Stimulated activated naive B cell treated with anti-CD40 and anti-IgM and Interleukin-4, amounts not matched to agents 10 μg/mL and 1 μg/mL and 100 μg/mL, for 72 hours (primary cell): ENCODE measurements around the gene TEX35.

Experiments used
- ATAC-seq, 2 donors: fragments of 150-1000 bp; cut with Tn5 transposase; replicated peaks; 2 replicates each; pipeline ENCODE4 v1.10.0; 2021; ENCODE audit warnings: moderate library complexity in 1 of 2
- DNase-seq: peaks from one replicate; pipeline ENCODE4 v3.0.0; 2021
- H3K27ac Mint-ChIP-seq: one replicate; pipeline ENCODE4 v1.8.0; 2022; ENCODE audit warnings: mild to moderate bottlenecking, mixed read lengths
- H3K27me3 Mint-ChIP-seq, 2 donors: one replicate each; pipeline ENCODE4 v1.8.0; 2022; ENCODE audit warnings: mixed read lengths in 2 of 2
- H3K36me3 Mint-ChIP-seq, 2 donors: one replicate each; pipeline ENCODE4 v1.8.0; 2022; ENCODE audit warnings: mixed read lengths in 2 of 2, mild to moderate bottlenecking in 1 of 2
- H3K4me1 Mint-ChIP-seq, 2 donors: one replicate each; pipeline ENCODE4 v1.8.0; 2022; ENCODE audit warnings: mixed read lengths in 2 of 2, mild to moderate bottlenecking in 1 of 2
- H3K4me3 Mint-ChIP-seq, 2 donors: one replicate each; pipeline ENCODE4 v1.8.0; 2022; ENCODE audit warnings: mild to moderate bottlenecking in 2 of 2, mixed read lengths in 2 of 2, moderate library complexity in 1 of 2
- H3K9me3 Mint-ChIP-seq, 2 donors: one replicate each; pipeline ENCODE4 v1.8.0; 2022; ENCODE audit warnings: mixed read lengths in 2 of 2, mild to moderate bottlenecking in 1 of 2

Gene TEX35

GRCh38 chr1:178487070-178487615, 25.8 kb upstream of the TEX35 start:
- Mint-ChIP-seq H3K36me3 (no peaks in the 10 kb centered on the region), H3K27ac (peak overlapping the region; percentile 94), H3K4me1 (peaks cover 27 to 30% of the 10 kb centered on the region in 2 donors), H3K27me3 (peaks cover 0 to 7% of the 10 kb centered on the region in 2 donors), H3K4me3 (peak overlapping the region; percentile 72 to 80), H3K9me3 (no peaks in the 10 kb centered on the region)
- DNase-seq = no peak
- peak; percentile 45 to 47 for ATAC-seq

GRCh38 chr1:178488393-178488792, 24.5 kb upstream of the TEX35 start:
- H3K9me3 Mint-ChIP-seq = no peaks in the 10 kb centered on the region
- peaks cover 0 to 7% of the 10 kb centered on the region in 2 donors for H3K27me3 Mint-ChIP-seq
- no peak overlapping the region for H3K27ac Mint-ChIP-seq
- ATAC-seq (no peak), DNase-seq (no peak)
- peaks cover 27 to 30% of the 10 kb centered on the region in 2 donors for H3K4me1 Mint-ChIP-seq
- no peaks in the 10 kb centered on the region for H3K36me3 Mint-ChIP-seq
- H3K4me3 Mint-ChIP-seq = no peak overlapping the region

GRCh38 chr1:178489399-178489798, 23.5 kb upstream of the TEX35 start:
- DNase-seq (no peak), ATAC-seq (no peak)
- no peak overlapping the region for H3K27ac Mint-ChIP-seq
- no peak overlapping the region for H3K4me3 Mint-ChIP-seq
- no peaks in the 10 kb centered on the region for H3K36me3 Mint-ChIP-seq
- H3K9me3 Mint-ChIP-seq = no peaks in the 10 kb centered on the region
- H3K27me3 Mint-ChIP-seq = peaks cover 0 to 7% of the 10 kb centered on the region in 2 donors
- H3K4me1 Mint-ChIP-seq = peaks cover 24 to 30% of the 10 kb centered on the region in 2 donors

- Mint-ChIP-seq H3K4me1 (peaks cover 19 to 24% of the 10 kb centered on the region in 2 donors), H3K4me3 (no peak overlapping the region), H3K27ac (no peak overlapping the region), H3K27me3 (peaks cover 0 to 7% of the 10 kb centered on the region in 2 donors), H3K9me3 (no peaks in the 10 kb centered on the region), H3K36me3 (no peaks in the 10 kb centered on the region)
- no peak for ATAC-seq
- DNase-seq = no peak
Measured at GRCh38 chr1:178490136-178490535, 22.8 kb upstream of the TEX35 start.

DNA sequence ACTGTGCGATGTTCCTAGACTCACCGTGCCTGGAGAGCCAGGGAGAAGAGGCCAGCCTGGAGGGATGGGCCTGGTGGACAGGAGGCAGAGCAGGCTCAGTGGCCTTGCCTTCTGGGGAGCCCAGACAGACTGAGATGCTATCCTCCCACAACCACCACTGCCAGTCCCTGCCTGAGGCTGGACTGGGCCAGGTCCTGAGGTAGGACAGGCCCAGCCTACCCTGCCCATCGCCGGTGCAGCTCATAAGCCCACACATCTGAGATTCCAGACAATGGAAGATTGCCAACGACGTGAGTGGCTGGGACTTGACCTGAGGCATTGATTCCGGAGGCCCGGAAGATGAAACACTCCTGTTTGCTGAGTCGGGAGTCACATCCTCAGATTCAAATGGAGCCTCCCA, 21.9 kb upstream of the TEX35 start:
- H3K9me3 Mint-ChIP-seq = no peaks in the 10 kb centered on the region
- peaks cover 0 to 7% of the 10 kb centered on the region in 2 donors for H3K27me3 Mint-ChIP-seq
- ATAC-seq = no peak
- peaks cover 11 to 15% of the 10 kb centered on the region in 2 donors for H3K4me1 Mint-ChIP-seq
- no peak for DNase-seq
- H3K27ac Mint-ChIP-seq = no peak overlapping the region
- no peaks in the 10 kb centered on the region for H3K36me3 Mint-ChIP-seq
- H3K4me3 Mint-ChIP-seq = no peak overlapping the region

DNA sequence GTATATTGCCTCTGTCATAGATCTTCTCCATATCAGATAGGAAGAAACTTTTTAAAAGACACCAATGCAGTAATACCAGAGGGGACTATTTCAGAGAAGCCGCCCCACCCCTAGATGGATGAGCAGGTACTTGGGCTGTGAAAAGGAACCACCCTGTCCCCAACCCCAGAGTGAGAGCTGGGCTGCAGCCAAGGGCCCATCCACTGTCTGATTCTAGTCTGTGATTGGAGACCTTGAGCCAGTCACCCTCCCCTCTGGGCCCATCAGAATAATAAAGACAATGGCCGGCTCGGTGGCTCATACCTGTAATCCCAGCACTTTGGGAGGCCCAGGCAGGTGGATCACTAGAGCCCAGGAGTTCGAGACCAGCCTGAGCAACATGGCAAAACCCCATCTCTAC, 21.2 kb upstream of the TEX35 start:
- H3K9me3 Mint-ChIP-seq = no peaks in the 10 kb centered on the region
- H3K27me3 Mint-ChIP-seq = peaks cover 0 to 7% of the 10 kb centered on the region in 2 donors
- no peaks in the 10 kb centered on the region for H3K36me3 Mint-ChIP-seq
- H3K4me1 Mint-ChIP-seq = peaks cover 7 to 10% of the 10 kb centered on the region in 2 donors
- H3K27ac Mint-ChIP-seq = no peak overlapping the region
- no peak for ATAC-seq
- no peak overlapping the region for H3K4me3 Mint-ChIP-seq
- DNase-seq = no peak

DNA sequence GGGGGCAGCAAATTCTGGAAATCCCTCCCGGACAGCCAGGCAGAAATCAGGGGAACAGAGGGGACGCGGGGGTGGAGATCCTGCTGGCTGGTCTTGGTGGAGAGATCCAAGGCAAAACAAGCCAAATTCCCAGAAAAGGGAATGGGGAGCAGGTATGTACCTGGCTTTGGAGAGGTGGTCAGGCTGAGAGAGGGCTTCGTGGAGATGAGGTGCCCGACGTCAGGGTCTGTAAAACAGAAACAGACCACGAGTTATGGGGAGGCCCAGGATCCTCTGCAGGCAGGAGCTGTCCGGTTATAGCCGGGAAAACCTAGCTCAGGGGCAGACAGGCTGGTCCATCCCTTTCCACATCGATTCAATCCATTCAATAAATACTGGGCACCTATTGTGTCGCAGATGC, 20.6 kb upstream of the TEX35 start:
- peaks cover 0 to 7% of the 10 kb centered on the region in 2 donors for H3K27me3 Mint-ChIP-seq
- peaks cover 3 to 4% of the 10 kb centered on the region in 2 donors for H3K4me1 Mint-ChIP-seq
- no peaks in the 10 kb centered on the region for H3K9me3 Mint-ChIP-seq
- H3K27ac Mint-ChIP-seq = no peak overlapping the region
- ATAC-seq (no peak), DNase-seq (no peak)
- no peak overlapping the region for H3K4me3 Mint-ChIP-seq
- no peaks in the 10 kb centered on the region for H3K36me3 Mint-ChIP-seq

DNA sequence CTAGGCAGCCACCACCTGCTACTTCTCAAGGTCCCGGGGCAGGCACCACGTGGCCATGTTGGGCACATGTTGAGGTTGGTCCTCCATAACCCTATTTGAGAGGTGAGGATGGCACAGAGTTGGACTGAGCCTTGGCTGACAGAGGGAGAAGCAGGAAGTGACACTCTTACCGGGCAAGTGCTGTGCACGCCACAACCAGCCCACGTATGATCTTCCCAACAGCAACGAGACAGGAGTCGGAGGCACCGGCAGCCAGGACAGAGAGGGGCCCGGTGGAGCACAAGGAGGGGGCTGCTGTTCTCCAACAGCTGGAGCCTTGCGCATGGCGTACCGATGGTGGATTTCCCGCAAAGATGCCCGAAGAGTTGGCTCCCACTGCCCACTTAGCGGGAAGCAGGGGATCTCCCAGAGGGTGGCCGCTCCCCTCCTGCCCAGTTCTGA, 19.6 kb upstream of the TEX35 start:
- H3K4me1 Mint-ChIP-seq = no peaks in the 10 kb centered on the region
- no peak for DNase-seq
- no peak overlapping the region for H3K4me3 Mint-ChIP-seq
- H3K27me3 Mint-ChIP-seq = peaks cover 0 to 4% of the 10 kb centered on the region in 2 donors
- no peaks in the 10 kb centered on the region for H3K36me3 Mint-ChIP-seq
- H3K27ac Mint-ChIP-seq = no peak overlapping the region
- ATAC-seq = no peak
- H3K9me3 Mint-ChIP-seq = no peaks in the 10 kb centered on the region

DNA sequence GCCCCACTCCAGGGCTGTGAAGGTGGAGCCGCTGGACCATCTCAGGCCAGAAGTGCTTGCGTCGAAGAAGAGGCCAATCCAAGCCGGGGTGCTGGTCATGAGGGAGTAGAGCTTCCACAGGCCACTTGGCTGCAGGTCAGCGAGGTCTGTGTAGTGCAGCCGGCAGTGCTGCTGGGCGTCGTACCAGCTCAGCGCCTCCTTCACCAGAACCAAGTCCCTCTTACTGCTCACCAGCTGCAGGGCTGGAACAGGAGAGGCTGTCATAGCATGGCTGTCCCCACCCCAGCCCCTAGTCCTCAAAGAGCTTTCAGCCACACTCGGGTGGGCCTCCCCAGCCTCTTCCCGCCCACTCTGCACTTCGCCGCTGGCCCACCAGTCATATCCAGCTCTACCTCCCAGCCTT, 18.3 kb upstream of the TEX35 start:
- no peaks in the 10 kb centered on the region for H3K9me3 Mint-ChIP-seq
- DNase-seq (no peak), ATAC-seq (no peak)
- no peak overlapping the region for H3K27ac Mint-ChIP-seq
- no peak overlapping the region for H3K4me3 Mint-ChIP-seq
- no peaks in the 10 kb centered on the region for H3K4me1 Mint-ChIP-seq
- no peaks in the 10 kb centered on the region for H3K36me3 Mint-ChIP-seq
- H3K27me3 Mint-ChIP-seq = no peaks in the 10 kb centered on the region

DNA sequence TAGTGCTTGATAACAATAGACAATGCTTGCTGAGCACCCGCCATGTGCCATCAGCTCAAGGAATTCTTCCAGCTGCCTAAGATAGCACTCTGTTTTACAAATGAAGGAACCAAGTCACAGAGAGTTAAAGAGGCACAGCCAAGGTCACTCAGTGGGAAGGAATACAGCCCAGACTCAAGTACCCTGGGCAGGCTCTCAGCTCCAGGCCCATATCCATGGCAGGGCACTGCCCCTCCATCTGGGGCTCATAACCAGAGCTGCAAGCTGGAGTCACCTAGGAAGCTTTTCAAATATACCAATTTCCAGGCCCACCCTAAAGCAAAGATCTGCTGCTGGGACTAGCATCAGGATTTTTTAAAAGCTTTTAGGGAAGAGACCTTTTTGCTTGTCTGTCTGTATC, 17.8 kb upstream of the TEX35 start:
- no peak overlapping the region for H3K27ac Mint-ChIP-seq
- no peaks in the 10 kb centered on the region for H3K27me3 Mint-ChIP-seq
- H3K4me1 Mint-ChIP-seq = no peaks in the 10 kb centered on the region
- ATAC-seq (no peak), DNase-seq (no peak)
- H3K4me3 Mint-ChIP-seq = no peak overlapping the region
- no peaks in the 10 kb centered on the region for H3K9me3 Mint-ChIP-seq
- H3K36me3 Mint-ChIP-seq = no peaks in the 10 kb centered on the region

- no peaks in the 10 kb centered on the region for H3K9me3 Mint-ChIP-seq
- H3K27ac Mint-ChIP-seq = no peak overlapping the region
- no peak overlapping the region for H3K4me3 Mint-ChIP-seq
- no peaks in the 10 kb centered on the region for H3K27me3 Mint-ChIP-seq
- ATAC-seq = no peak
- H3K36me3 Mint-ChIP-seq = no peaks in the 10 kb centered on the region
- H3K4me1 Mint-ChIP-seq = no peaks in the 10 kb centered on the region
- no peak for DNase-seq
Measured at GRCh38 chr1:178495741-178496409, 17.0 kb upstream of the TEX35 start.

- DNase-seq = no peak
- Mint-ChIP-seq H3K36me3 (no peaks in the 10 kb centered on the region), H3K9me3 (no peaks in the 10 kb centered on the region), H3K4me1 (peaks cover 1 to 2% of the 10 kb centered on the region in 2 donors), H3K27ac (no peak within 1 kb of the TSS), H3K27me3 (no peaks in the 10 kb centered on the region), H3K4me3 (no peak within 1 kb of the TSS)
- ATAC-seq = no peak
Measured at GRCh38 chr1:178496410-178497135, 16.3 kb upstream of the TEX35 start, which contains the start of gene CLEC20A. CLEC20A (minus strand) TSS chr1:178496964; CDS start chr1:178496939, 25 bp downstream.

GRCh38 chr1:178497903-178498478, 14.9 kb upstream of the TEX35 start:
- ATAC-seq (no peak), DNase-seq (no peak)
- no peaks in the 10 kb centered on the region for H3K9me3 Mint-ChIP-seq
- H3K27ac Mint-ChIP-seq = no peak overlapping the region
- peaks cover 3 to 5% of the 10 kb centered on the region in 2 donors for H3K4me1 Mint-ChIP-seq
- no peaks in the 10 kb centered on the region for H3K36me3 Mint-ChIP-seq
- no peak overlapping the region for H3K4me3 Mint-ChIP-seq
- H3K27me3 Mint-ChIP-seq = no peaks in the 10 kb centered on the region

GRCh38 chr1:178498896-178499675, 13.8 kb upstream of the TEX35 start:
- H3K9me3 Mint-ChIP-seq = no peaks in the 10 kb centered on the region
- H3K4me3 Mint-ChIP-seq = no peak overlapping the region
- no peaks in the 10 kb centered on the region for H3K36me3 Mint-ChIP-seq
- ATAC-seq (no peak), DNase-seq (no peak)
- H3K4me1 Mint-ChIP-seq = peaks cover 3 to 5% of the 10 kb centered on the region in 2 donors
- no peak overlapping the region for H3K27ac Mint-ChIP-seq
- H3K27me3 Mint-ChIP-seq = peaks cover 4 to 7% of the 10 kb centered on the region in 2 donors
